Stimulated activated CD8-positive, alpha-beta memory T cell treated with anti-CD3 and anti-CD28 coated beads, Interleukin-12 subunit alpha, Interleukin-12 subunit beta, amount 100 ng/mL, for 4 hours (primary cell): ENCODE measurements around the gene KIRREL3.

Experiments
- DNase-seq: peaks from one replicate; pipeline ENCODE4 v3.0.0-alpha.2; 2020; ENCODE audit warnings: low read depth

KIRREL3 gene

DNA sequence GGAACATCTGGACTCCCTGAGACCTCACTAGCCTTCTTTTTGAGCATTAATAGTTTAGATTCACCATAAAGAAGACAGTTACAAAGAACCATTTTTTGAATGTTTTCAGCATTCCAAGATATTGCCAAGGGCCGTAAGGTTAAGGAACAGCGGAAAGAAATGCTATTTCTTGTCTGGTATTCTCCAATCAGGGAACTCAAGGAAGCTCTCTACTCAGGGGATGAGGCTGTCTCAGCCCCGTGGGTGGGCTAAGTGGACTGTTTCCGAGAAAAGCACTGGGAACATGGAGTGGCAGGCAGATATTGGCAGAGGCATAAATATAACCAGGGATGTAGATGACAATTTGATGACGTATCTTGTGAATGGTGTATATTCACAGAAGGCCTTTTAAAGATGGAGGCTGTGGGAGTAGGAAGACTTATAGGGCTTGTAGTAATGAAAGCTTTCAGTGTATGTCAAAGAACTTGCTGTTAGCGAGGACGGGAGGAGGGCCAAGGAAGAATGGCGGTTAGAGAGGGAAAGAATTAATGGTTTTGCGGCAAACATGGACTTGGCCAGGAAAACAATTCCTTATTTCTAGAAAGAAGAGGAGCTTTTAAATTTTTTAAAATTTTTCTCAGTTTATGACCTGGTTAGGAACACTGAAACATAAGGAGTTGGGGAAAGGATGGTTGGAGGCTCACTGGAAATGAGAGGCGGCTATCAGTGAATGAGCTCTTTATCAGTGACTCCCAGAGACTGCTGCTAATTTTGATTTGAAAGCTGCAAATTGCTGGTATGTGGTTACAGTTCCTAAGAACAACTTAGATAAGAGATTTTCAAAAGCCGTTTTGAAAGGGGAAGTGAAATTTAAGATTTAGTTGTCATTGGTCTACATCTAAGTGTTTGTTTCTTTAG is 580.5 kb downstream of the KIRREL3 start:
- DNase-seq, result no peak

DNA sequence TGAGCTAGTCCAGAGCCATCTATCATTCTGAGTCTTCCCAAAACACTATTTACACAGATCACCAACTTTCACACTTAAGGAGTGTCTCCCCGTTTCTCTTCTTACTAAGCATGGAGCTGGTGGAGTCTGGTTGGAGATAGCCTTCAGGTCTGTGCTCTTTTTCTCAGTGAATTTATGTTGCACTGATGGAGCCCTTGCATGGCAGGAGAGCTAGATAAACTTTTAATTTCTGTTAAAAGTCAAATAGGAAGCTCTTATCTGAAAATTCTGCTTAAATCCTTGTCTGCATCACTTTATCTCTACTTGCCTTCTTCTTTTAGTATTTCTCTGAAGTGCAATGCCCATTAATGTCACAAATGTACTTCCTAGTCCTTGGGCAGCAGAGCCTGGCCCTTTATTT is 581.7 kb downstream of the KIRREL3 start:
- no peak for DNase-seq

DNA sequence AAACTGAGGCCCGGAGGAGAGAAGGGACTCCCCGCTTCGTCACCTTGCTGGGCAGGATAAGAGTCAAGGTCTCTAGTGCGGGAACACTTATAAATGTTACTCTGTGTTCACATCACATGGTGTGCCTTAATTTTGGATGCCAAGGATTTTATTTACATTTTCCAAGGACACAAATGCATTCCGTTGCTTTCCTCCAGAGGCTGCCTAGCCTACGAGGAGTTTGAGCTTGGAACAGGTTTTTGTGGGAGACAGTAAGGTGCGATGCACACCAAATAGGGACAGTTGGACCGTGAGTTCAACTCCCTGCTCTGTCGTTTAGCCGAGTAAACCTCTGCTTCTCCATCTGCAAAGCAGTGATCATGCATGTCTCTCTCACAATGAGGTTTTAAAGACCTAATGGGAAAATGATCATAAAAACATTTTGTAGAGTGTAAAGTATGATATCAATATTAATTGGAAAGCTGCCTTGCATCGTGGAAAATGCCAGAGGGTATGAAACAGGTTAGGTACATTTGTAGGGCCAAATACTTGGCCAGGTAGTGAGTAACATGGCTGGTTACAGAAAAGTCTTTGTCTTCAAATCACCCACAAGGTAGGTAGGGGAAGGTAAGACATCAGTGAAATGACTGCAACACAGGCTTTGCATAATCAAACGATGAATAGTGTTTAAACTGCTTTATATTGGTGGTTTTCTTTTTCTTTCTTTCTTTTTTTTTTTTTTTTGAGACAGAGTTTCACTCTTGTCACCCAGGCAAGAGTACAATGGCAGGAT is 583.3 kb downstream of the KIRREL3 start:
- DNase-seq, result no peak

DNA sequence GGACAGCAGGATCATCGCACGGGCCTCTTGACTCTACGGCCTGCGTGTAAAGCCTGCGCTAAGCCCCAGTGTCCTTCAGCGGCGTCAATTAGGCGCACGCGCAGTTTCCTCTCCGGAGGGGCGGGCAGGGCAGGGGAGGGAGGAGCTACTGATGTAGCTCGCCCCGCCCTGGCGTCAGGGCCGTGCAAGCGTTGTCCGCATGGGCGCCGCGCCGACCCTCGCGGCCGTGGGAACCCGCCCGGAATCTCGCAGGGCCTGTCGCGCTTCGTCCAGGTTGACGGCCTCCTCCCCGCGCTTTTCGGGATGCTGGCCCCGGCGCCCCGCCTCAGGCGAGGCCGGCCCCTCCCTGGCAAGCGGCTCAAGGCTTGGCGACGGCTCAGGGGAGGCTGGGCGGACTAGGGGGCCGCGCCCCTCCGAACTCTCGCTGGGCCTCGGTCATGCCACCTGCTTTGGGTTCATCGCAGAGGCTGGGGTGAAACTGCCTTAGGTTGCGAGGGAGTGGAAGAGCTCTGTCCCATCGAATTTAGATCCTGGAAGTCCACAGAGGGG is 584.0 kb downstream of the KIRREL3 start:
- DNase-seq, result peak; percentile 52

DNA sequence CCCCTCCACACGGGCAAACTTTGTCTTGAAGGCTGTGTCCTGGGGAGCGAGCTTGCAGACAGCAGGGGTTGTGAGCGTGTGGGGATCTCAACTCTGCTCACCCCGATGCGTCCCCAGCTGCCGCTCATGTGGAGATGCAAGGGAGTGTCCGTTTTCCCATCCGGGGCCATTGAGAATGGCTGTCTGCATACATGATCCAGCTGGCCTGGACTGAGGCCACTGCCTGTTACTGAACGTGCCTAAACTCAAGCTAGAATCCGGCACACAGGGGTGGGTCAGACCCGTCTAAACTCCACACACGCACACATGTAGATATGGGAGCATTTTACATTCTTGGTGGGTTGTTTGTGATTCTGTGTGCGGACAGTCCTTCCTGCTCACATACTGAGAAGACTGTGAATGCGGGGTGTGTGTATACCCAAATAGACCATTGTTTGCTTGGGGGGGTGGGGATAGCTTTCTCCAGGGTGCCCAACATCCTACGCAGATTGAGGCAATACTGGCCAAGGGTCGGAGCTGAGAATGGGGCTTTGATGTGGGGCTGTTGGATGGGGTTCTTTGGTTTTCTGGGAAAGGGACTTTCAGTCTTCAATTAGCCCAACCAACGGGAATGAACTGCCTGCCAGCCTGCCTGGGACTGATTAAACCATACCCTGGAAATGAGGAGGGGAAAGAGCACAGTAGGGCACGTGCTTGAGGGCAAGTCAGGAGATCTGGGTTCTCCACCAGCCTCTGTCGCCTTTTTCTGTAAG is 584.7 kb downstream of the KIRREL3 start:
- DNase-seq, result no peak

DNA sequence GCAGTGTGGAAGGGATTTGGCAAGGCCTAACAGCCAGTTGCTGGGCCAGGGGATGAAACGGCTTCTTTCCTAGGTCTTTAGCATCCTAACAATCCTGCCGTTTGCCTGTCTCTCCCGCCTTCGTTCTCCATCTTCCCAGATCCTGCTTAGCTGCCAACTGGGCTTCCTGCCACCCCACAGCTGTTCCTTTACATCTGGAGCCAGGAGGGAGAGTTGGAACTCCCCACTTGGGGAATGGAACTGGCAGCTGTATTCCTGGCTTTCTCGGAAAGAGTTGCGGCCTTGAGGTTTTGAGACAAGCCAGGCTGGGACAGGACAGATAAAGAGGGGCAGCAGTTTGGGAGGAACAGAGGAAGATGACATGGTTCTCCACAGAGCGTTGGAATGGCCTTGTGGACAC is 585.4 kb downstream of the KIRREL3 start:
- DNase-seq, result no peak

DNA sequence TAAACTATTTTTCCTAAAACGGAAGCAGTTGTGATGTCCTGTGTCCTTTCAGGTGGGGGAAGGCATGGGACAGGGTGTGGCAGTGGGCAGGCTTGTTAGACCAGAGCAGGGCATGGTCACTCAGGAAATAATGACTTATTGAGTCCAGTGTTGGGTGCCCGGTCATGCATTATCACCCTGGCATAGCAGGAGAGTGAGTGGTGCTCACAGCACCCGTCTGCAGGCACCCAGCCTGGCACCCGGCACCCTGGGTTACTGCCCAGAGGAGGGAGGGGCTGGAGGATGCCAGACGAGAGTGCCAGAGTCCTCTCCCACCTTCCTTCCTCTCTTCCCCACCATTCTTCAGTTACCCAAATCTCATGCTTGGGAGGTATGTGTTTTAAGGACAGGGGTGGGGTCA is 586.0 kb downstream of the KIRREL3 start:
- no peak for DNase-seq

DNA sequence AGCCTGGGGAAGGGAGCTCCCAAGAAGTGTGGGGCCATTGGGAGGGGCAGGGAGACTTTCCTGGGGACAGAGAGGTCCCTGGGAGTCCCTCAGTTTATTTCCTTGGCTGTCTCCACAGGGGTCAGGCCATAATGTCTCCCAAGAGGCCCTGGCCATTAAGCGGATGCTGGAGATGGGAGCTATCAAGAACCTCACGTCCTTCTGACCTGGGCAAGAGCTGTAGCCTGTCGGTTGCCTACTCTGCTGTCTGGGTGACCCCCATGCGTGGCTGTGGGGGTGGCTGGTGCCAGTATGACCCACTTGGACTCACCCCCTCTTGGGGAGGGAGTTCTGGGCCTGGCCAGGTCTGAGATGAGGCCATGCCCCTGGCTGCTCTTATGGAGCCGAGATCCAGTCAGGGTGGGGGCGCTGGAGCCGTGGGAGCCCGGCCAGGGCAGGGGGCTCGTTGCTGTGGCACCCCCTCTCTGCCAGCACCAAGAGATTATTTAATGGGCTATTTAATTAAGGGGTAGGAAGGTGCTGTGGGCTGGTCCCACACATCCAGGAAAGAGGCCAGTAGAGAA is 586.6 kb downstream of the KIRREL3 start:
- no peak for DNase-seq

DNA sequence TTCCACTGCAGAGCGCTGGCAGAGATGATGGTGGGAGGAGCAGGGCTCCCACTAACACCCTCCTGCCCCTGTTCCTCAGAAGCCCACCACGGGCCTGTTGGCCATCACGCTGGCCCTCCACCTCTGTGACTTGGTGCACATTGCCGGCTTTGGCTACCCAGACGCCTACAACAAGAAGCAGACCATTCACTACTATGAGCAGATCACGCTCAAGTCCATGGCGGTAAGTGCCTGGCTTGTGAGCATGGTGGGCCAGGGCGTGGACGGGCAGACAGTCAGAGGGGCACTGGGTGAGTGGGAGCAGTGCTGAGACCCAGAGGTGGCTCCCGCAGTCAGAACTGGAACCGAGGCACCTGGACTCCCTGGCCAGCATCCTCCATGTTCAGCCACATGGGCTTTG is 587.1 kb downstream of the KIRREL3 start:
- DNase-seq, result no peak

DNA sequence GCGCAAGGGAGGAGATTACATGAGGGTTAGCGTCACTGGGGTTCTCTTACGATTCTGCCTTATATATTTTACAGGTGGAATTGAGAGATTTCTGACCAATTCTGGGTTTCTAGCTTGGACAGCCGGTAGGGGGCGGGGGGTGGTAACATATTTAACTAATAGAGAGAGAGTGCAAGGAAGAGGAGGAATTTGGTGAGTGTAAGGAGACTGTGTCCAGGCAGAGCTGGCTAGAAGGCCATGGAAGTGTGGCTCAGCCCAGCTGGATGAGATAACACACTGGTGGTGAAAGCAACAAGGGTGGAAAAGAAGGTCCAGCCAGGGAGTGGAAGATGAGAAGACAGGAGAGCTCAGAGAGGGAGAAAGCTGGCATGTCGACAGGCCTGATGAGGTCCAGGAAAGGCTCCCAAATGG is 588.6 kb downstream of the KIRREL3 start:
- no peak for DNase-seq

DNA sequence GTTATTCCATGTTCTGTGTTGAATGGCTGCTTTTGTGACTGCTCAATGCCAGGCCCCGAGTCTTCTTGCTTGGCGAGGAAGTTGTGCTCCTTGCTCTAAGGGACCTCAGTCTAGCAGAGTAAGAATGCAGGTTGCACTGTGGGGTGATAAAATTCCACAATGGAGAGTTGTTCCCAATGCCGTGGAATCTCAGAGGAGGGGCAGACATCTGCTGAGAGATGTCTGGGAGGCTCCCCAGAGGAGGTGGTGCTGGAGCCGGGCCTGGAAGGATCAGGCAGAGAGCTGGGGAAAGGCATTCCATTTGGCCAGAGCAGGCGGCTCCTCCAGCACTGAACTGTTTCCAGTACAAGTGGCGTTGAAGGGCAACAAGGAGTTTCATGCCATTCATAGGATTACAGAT is 589.9 kb downstream of the KIRREL3 start:
- DNase-seq, result no peak

DNA sequence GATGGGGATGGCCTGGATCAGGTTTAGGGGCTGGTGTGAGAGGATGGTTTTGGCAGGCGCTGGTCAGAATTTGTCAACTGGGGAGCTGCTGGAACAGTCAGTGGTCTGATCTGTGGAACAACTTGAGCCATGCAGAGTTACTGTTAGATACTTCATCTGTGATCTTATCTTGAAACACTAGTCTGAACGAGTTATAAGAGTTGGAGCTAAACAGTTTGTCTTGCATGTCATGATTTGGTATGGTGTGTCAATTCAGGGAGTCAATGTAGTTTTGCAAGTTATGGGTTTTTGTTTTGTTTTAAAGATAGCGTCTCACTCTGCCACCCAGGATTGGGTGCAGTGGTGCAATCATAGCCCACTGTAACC is 591.0 kb downstream of the KIRREL3 start:
- no peak for DNase-seq

DNA sequence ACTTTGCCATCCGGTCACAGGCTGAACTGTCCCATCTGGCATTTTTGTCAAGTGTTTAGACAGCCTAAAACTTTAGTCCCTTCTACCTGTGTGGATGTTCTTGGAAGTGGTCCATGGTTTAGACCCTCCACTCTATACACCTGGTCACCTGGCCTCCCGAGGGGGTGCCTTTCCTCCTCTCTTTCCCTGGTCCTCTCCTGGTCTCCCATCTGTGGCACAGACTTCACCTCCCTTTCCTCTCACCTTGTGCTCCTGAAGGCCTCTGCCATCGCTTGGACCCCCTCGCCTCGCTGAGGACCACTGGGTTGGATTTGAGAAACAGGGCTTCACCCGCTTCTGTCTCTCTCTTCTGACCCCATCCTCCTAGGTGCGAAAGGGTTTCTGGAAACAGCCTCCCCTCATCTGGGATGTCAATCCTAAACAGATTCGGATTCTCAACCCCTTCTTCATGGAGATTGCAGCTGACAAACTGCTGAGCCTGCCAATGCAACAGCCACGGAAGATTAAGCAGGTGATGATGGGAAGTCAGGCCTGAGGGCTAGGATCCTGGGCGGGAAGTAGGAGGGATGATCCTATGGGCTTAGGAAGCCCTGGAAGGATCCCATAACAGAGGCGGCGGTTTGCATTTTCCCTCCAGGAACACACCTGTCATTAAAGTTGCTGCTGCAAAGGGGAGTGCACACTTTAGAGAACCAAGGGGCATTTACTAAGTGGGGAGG is 591.5 kb downstream of the KIRREL3 start:
- no peak for DNase-seq

DNA sequence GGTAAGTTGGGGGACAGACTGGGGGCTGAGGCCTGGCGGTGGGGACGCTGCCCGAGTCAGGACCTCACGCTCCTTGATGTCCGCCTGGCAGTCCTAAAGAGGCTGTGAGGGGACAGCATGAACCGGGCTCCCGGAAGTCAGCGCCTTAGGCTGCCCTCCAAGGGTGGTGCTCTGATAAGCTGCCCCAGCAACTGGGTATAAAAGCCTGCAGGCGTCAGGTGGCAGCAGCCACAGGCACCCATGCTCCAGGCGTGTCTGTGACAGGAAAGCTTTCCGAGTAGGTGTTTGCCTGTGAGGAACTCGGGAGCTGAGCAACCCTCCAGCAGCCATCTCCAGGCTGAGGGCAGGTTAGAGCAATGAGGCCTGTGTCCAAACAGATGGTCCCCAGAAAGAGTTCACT is 592.1 kb downstream of the KIRREL3 start:
- DNase-seq, result no peak

DNA sequence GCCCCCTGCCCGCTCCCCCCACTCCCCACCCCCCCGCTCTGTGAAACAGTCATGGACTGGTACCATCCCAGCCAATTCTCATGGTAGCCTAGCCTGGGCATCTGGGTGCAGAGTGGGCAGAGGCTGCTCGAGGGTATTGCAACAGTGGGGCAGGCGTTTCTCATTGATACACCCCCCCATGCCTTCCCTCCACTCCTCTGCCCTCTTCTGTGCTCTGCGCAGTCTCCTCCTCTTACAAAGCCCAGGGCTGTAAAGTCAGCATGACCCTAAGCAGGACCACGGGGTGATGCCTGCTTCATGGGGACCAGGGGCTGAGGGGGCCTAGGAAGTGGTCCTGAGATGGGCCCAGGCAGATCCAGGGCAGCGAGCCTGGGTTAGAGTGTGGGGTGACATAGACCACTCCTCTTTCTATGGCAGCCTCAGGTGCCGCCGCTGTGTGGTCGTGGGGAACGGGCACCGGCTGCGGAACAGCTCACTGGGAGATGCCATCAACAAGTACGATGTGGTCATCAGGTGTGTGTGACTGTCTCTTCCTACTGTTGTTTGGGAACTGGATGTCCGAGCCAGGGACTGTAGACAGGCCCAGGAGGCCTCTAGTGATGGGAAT is 592.8 kb downstream of the KIRREL3 start:
- DNase-seq, result no peak

DNA sequence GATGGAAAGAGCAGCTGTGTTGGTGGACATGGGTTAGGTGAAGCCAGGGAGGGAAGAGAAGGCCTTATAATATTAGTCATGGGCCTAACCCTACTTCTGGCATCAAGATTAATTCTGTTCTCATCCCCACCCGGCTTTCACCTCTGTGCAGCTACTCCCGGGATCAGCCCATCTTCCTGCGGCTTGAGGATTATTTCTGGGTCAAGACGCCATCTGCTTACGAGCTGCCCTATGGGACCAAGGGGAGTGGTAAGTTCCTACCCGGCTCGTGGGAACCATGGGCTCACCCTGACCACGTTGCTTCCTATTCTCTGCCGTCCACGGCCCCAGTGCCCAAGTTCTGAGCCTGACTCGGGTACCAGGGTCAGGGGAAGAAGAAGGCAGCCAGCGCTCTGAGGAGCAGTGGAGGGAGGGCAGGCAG is 593.5 kb downstream of the KIRREL3 start:
- no peak for DNase-seq

DNA sequence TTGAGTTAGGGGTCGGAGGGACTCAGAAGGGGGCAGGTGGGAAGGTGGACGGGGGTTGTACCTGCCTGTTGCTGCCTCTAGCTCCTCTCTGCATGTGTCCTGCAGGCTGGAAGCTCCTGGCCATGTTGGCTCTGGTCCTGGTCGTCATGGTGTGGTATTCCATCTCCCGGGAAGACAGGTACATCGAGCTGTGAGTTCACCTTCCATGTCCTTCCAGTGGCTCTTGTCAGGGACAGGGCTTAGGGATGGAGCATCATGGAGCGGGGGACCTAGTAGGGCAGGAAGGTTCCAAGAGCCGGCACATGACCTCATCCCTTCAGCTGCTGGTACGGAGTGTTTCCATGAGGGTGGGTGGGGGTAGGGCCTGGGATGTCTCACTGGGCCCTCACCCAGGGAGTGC is 594.2 kb downstream of the KIRREL3 start:
- DNase-seq, result no peak

DNA sequence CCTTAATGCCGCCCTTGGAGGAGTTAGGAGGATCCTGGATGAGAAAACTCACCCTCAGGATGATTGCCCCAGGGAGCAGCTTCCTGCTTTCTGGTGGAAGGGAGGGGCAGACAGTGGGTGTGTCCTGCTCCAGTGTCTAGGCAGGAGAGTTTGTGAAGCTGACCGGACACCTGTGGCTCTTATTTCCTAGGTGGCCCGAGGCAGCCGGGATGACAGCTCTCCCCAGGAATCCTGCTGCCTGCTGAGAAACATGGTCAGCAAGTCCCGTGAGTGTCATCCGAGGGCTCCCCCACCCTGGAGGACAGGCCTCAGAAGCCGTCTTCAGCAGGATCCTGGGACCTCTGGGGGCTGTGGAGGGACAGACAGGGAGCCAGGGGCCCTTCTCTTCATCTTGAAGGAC is 594.7 kb downstream of the KIRREL3 start:
- DNase-seq, result no peak

DNA sequence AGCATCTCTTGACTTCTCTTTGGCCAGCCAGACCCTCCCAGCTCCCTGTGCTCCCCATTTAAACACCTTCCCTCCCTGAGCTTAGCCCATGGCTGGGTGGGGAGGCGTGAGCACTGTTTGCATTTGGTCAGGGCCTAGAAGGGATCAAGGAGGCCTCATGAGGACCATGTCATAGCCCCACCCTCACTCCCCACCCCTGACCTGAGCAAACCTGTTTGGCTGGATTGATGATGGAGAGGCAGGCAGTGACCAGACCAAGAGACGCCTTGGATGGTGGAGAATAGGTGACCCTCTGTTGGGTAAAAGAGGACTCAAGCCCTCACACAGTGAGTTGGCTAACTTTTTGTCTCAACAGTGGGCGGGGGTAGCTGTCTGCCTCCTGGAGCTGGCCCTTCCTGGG is 595.2 kb downstream of the KIRREL3 start:
- no peak for DNase-seq

DNA sequence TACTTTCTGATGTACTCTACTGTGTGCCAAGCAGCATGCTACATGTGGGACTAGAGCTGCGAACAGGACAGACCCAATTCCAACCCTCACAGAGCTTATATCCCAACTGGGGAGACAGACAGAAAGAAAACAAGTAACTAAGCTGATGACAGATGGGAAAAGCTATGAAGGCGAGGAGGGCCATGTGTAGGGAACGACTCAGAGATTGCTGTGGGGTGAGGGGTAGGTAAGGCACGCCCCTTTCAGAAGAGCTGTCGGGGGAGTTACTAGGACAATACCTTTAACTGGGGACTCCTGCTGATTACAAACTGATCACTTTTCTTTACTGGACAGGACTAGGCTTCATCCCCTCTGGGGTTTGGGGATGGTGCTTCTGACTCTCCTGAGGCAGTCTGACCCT is 596.2 kb downstream of the KIRREL3 start:
- no peak for DNase-seq

DNA sequence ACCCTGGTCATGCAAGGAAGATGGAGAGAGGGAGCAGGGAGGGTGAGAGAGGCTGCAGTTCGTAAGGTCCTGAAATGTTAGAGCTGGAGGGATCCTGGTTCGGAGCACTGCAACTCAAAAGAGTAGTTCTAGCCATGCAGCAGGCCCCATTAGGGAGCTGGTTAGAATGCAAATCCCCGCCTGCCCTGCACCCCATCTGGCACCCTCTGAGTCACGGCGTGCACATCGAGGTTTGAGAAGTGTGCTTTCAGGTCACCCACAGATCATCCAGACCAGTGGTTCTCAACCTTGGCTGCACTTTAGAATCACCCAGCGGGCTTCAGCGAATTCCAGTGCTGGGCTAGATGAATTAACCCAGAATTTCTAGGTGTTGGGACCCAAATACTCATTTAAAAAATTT is 596.9 kb downstream of the KIRREL3 start:
- DNase-seq, result no peak
